ENCODE measurements around the gene CELF1. TPM values are rescaled to one million over a fixed set of nuclear protein-coding genes. Genes with fewer than 3 reads are reported as not detected.

Gene CELF1
- total and polyA plus RNA-seq, 10 of the 15 experiments (the other 5 are each of a cell fraction or from before 2014, with no cell fraction given) = 35.3 to 128 (median 85.7) TPM

DNA sequence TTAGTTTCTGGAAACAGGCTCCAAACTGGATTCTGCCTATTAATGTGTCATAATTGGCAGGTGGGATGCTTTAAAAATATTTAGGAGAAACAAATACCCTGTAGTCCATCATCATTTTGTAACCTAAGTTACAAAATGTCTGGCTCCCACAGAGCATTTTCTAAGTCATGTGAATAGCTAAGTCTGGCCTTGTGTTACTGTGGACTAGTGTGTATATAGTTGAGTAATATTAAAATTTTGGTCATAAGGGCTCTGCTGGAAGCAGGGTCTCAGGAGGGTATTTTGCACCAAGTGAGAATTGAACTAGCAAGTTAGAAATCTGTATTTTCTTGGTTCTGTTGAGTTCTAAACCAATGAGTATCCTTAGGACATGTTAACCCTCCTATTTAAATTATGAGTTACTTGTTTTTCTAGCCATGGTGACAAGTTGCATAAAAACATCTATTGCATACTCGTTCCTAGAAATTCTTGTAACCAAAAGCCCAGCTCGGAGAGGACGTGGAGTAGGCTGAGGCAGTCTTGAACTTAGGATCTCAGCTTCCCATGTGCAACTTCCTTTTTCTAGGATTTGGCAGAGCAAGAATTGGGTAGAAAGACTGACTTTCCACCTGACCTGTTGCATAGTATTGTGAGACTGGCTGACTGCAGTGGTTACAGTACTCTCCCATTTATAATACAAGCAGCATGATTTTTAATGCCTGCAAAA lies 17.9 kb upstream of the CELF1 start:
- ChIA-PET SMC1A (ENCODE audit: uncharacterized antibody, unreplicated experiment) (interaction anchor here (0.7 kb wide), 3 partner anchors 64 to 152 kb away, joined by 3 to 4 read pairs (median 4); no protein-coding TSS in a partner anchor), CTCF (interaction anchor here (0.6 to 1.0 kb wide), 2 partner anchors 12 to 284 kb away, joined by 3 read pairs; no protein-coding TSS in a partner anchor), POLR2A (interaction anchor here (2.4 kb wide), 1 partner anchor 9 kb away, joined by 7 read pairs; no protein-coding TSS in a partner anchor), RAD21 (ENCODE audit: unreplicated experiment) (interaction anchor here (1.1 kb wide), 1 partner anchor 278 kb away, joined by 3 read pairs; the partner anchor contains the start of gene NUP160)
- no peaks in the 10 kb centered on the region for H3K4me1 ChIP-seq (ENCODE audit: control insufficient read depth, insufficient read depth, low read length)
- no peak overlapping the region for H3K4me2 ChIP-seq (ENCODE audit: control insufficient read depth, insufficient read depth)
- no peaks in the 10 kb centered on the region for H3K9me3 ChIP-seq (replicated peaks; ENCODE audit: control insufficient read depth, insufficient read depth, low read length)
- DNase-seq (ENCODE audit: low read depth, low spot score) (no peak), ATAC-seq (no peak), FAIRE-seq (no peak)
- no peak overlapping the region for H3K27ac ChIP-seq (ENCODE audit: control insufficient read depth, insufficient read depth)
- BruUV-seq (replicated peaks) = no TSS peak
- no peak overlapping the region for H3K4me3 ChIP-seq
- TF ChIP-seq, protein P1, sequence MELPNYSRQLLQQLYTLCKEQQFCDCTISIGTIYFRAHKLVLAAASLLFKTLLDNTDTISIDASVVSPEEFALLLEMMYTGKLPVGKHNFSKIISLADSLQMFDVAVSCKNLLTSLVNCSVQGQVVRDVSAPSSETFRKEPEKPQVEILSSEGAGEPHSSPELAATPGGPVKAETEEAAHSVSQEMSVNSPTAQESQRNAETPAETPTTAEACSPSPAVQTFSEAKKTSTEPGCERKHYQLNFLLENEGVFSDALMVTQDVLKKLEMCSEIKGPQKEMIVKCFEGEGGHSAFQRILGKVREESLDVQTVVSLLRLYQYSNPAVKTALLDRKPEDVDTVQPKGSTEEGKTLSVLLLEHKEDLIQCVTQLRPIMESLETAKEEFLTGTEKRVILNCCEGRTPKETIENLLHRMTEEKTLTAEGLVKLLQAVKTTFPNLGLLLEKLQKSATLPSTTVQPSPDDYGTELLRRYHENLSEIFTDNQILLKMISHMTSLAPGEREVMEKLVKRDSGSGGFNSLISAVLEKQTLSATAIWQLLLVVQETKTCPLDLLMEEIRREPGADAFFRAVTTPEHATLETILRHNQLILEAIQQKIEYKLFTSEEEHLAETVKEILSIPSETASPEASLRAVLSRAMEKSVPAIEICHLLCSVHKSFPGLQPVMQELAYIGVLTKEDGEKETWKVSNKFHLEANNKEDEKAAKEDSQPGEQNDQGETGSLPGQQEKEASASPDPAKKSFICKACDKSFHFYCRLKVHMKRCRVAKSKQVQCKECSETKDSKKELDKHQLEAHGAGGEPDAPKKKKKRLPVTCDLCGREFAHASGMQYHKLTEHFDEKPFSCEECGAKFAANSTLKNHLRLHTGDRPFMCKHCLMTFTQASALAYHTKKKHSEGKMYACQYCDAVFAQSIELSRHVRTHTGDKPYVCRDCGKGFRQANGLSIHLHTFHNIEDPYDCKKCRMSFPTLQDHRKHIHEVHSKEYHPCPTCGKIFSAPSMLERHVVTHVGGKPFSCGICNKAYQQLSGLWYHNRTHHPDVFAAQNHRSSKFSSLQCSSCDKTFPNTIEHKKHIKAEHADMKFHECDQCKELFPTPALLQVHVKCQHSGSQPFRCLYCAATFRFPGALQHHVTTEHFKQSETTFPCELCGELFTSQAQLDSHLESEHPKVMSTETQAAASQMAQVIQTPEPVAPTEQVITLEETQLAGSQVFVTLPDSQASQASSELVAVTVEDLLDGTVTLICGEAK (IDR thresholded peaks at IDR 0.05; ENCODE audit: borderline replicate concordance) = no peak
- TF ChIP-seq, protein P2, sequence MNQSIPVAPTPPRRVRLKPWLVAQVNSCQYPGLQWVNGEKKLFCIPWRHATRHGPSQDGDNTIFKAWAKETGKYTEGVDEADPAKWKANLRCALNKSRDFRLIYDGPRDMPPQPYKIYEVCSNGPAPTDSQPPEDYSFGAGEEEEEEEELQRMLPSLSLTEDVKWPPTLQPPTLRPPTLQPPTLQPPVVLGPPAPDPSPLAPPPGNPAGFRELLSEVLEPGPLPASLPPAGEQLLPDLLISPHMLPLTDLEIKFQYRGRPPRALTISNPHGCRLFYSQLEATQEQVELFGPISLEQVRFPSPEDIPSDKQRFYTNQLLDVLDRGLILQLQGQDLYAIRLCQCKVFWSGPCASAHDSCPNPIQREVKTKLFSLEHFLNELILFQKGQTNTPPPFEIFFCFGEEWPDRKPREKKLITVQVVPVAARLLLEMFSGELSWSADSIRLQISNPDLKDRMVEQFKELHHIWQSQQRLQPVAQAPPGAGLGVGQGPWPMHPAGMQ (IDR thresholded peaks at IDR 0.05; ENCODE audit: borderline replicate concordance) = no peak
- no peak for TF ChIP-seq SP1 (IDR thresholded peaks at IDR 0.05; ENCODE audit: low read depth, low read length)
- no peak for TF ChIP-seq SUPT20H (IDR thresholded peaks at IDR 0.05; ENCODE audit: borderline replicate concordance, control insufficient read depth, low read depth, low read length)
- TF ChIP-seq YY1 (IDR thresholded peaks at IDR 0.05; ENCODE audit: low read depth, low read length) = no peak
- no peak for TF ChIP-seq ESRRA (IDR thresholded peaks at IDR 0.05; ENCODE audit: low read length)
- no peak for TF ChIP-seq NR2F1 (conservative IDR thresholded peaks at IDR 0.05)
- peaks cover 10 to 36% of the 10 kb centered on the region in 2 experiments for H3K36me3 ChIP-seq (ENCODE audit: control insufficient read depth in 2 of 2, insufficient read depth in 2 of 2, low read length in 1 of 2)
- H3K27me3 ChIP-seq (replicated peaks in 1 of 2; ENCODE audit: control insufficient read depth in 2 of 2, insufficient read depth in 2 of 2, low read length in 1 of 2) = no peaks in the 10 kb centered on the region
- no peak overlapping the region for H2AFZ ChIP-seq (ENCODE audit: control insufficient read depth, low read depth, low read length)
- peaks cover 20% of the 10 kb centered on the region for H3K79me2 ChIP-seq (ENCODE audit: control insufficient read depth, insufficient read depth, low read length)
- H3K9ac ChIP-seq (ENCODE audit: control insufficient read depth, insufficient read depth, low read length) = no peak overlapping the region
- H4K20me1 ChIP-seq (ENCODE audit: control insufficient read depth, insufficient read depth) = 0 out of 2 replicates have a peak, but pooled peaks cover 3% of the 10 kb centered on the region
- in situ Hi-C loops (cut with MboI) = no loop called here
- intact Hi-C loops (cut with micrococcal nuclease; ENCODE audit: unreplicated experiment) = no loop called here
- WGBS (ENCODE audit: insufficient coverage, insufficient replicate concordance, low lambda C conversion rate, missing lambda C conversion rate) = 76% methylated on average over 3 of the region's 3 CpGs
